SK-N-SH (cell line): Measurements from ENCODE around the gene BRSK1. TPM values are rescaled to one million over a fixed set of nuclear protein-coding genes. Genes with fewer than 3 reads are reported as not detected.

Source experiments
- CTCF ChIA-PET: fragments of 300-600, 350-600 bp; formaldehyde crosslinking; extraction: SDS; loops from one replicate; lab custom pipeline; 2021; lab: Yijun Ruan, JAX
- POLR2A ChIA-PET: fragments of 350-600 bp; sonication (Branson Sonifier 250); formaldehyde crosslinking; extraction: SDS; loops from one replicate; lab custom pipeline; 2020; ENCODE audit warnings: antibody characterized with exemption, inconsistent platforms; lab: Yijun Ruan, JAX
- DNase-seq: peaks from one replicate; pipeline ENCODE4 v3.0.0; 2012
- H2AFZ ChIP-seq: fragments of 200-600 bp; sonication (generic); 2 replicates; pipeline ENCODE4 v1.8.1; 2016; ENCODE audit warnings: antibody characterized with exemption, mild to moderate bottlenecking, low read depth
- H3F3A ChIP-seq: fragments of 200-600 bp; sonication (generic); replicated peaks from 2 replicates; pipeline ENCODE3; 2016; ENCODE audit warnings: antibody characterized with exemption, mild to moderate bottlenecking; ENCODE audit not compliant: insufficient read depth
- H3K27ac ChIP-seq, 2 experiments: fragments of 200-500 bp in 1 of 2; fragments of 200-600 bp in 1 of 2; sonication (Bioruptor generic) in 1 of 2; sonication (generic), shearing (Covaris generic) in 1 of 2; 2 replicates each; pipeline versions ENCODE4 v1.5.1 to v1.6.1; 2014 to 2016; ENCODE audit warnings: low read depth in 2 of 2, inconsistent platforms in 1 of 2, low read length in 1 of 2, mild to moderate bottlenecking in 1 of 2, mixed read lengths in 1 of 2
- H3K27me3 ChIP-seq: fragments of 200-600 bp; sonication (generic), shearing (Covaris generic); 2 replicates; pipeline ENCODE4 v1.6.1; 2016; ENCODE audit warnings: mixed run types; ENCODE audit not compliant: insufficient read depth
- H3K36me3 ChIP-seq, 2 experiments: fragments of 200-500 bp in 1 of 2; fragments of 200-600 bp in 1 of 2; sonication (Bioruptor generic) in 1 of 2; sonication (generic) in 1 of 2; replicated peaks in 1 of 2; 2 replicates each; pipeline versions ENCODE3 to v1.5.1; 2014 to 2016; ENCODE audit warnings: low read length in 1 of 2, mild to moderate bottlenecking in 1 of 2; ENCODE audit not compliant: insufficient read depth in 2 of 2, control insufficient read depth in 1 of 2
- H3K4me1 ChIP-seq, 2 experiments: fragments of 200-500 bp in 1 of 2; fragments of 200-600 bp in 1 of 2; sonication (Bioruptor generic) in 1 of 2; sonication (generic), shearing (Covaris generic) in 1 of 2; 2 replicates each; pipeline versions ENCODE4 v1.5.1 to v1.6.1; 2014 to 2016; ENCODE audit warnings: low read depth in 1 of 2, low read length in 1 of 2, mixed run types in 1 of 2; ENCODE audit not compliant: insufficient read depth in 2 of 2, control insufficient read depth in 1 of 2
- H3K4me2 ChIP-seq: fragments of 200-600 bp; sonication (generic), shearing (Covaris generic); 2 replicates; pipeline ENCODE4 v1.6.1; 2017; ENCODE audit warnings: mixed run types
- H3K4me3 ChIP-seq, 2 experiments: fragments of 200-500 bp in 1 of 2; fragments of 200-600 bp in 1 of 2; sonication (Bioruptor generic) in 1 of 2; sonication (generic), shearing (Covaris generic) in 1 of 2; 2 replicates each; pipeline versions ENCODE4 v1.5.1 to v1.8.1; 2014 to 2016; ENCODE audit warnings: low read depth in 2 of 2, inconsistent platforms in 1 of 2, low read length in 1 of 2, mild to moderate bottlenecking in 1 of 2, mixed read lengths in 1 of 2, moderate library complexity in 1 of 2
- H3K79me2 ChIP-seq: fragments of 200-600 bp; sonication (generic); 2 replicates; pipeline ENCODE4 v1.8.1; 2017; ENCODE audit warnings: mild to moderate bottlenecking; ENCODE audit not compliant: insufficient read depth
- H3K9ac ChIP-seq: fragments of 200-600 bp; sonication (generic); 2 replicates; pipeline ENCODE4 v1.6.1; 2017; ENCODE audit warnings: mixed run types
- H3K9me2 ChIP-seq: fragments of 200-600 bp; sonication (generic); 2 replicates; pipeline ENCODE4 v1.6.1; 2017; ENCODE audit warnings: mixed run types
- H3K9me3 ChIP-seq: fragments of 200-600 bp; sonication (generic); 2 replicates; pipeline ENCODE4 v1.6.1; 2017; ENCODE audit warnings: mixed run types, mild to moderate bottlenecking, moderate library complexity
- H4K20me1 ChIP-seq: fragments of 200-600 bp; sonication (generic); 2 replicates; pipeline ENCODE4 v1.6.1; 2017; ENCODE audit warnings: mild to moderate bottlenecking, mixed run types; ENCODE audit not compliant: insufficient read depth
- ELF1 ChIP-seq: IDR thresholded peaks from 2 replicates; pipeline ENCODE4 v1.4.0; 2012
- EP300 ChIP-seq, 2 experiments: IDR thresholded peaks; 2 replicates each; pipeline versions ENCODE4 v1.4.0 to v1.6.1; 2012; ENCODE audit warnings: borderline replicate concordance in 1 of 2, low read depth in 1 of 2, low read length in 1 of 2
- FOXM1 ChIP-seq: IDR thresholded peaks from 2 replicates; pipeline ENCODE4 v1.4.0; 2012; ENCODE audit warnings: low read depth, mild to moderate bottlenecking
- GABPA ChIP-seq: IDR thresholded peaks from 2 replicates; pipeline ENCODE4 v1.4.0; 2012; ENCODE audit warnings: low read depth, mild to moderate bottlenecking
- GATA2 ChIP-seq: sonication (generic); formaldehyde crosslinking; IDR thresholded peaks from 2 replicates; pipeline ENCODE4 v1.5.0; 2020; ENCODE audit warnings: mild to moderate bottlenecking, missing genetic modification reagents
- MEF2A ChIP-seq: IDR thresholded peaks from 2 replicates; pipeline ENCODE4 v1.4.0; 2012; ENCODE audit warnings: low read depth, borderline replicate concordance
- NFIC ChIP-seq: IDR thresholded peaks from 2 replicates; pipeline ENCODE4 v1.4.0; 2012; ENCODE audit warnings: borderline replicate concordance
- RXRA ChIP-seq: IDR thresholded peaks from 2 replicates; pipeline ENCODE4 v1.4.0; 2012; ENCODE audit warnings: low read depth, mild to moderate bottlenecking, borderline replicate concordance
- SMC3 ChIP-seq: IDR thresholded peaks from 2 replicates; pipeline ENCODE4 v1.6.1; 2012; ENCODE audit warnings: low read depth, low read length, improper control_type of control experiment
- TAF1 ChIP-seq: IDR thresholded peaks from 2 replicates; pipeline ENCODE4 v1.6.1; 2012; ENCODE audit warnings: low read depth, mild to moderate bottlenecking, low read length, moderate library complexity, borderline replicate concordance
- TCF12 ChIP-seq: IDR thresholded peaks from 2 replicates; pipeline ENCODE4 v1.4.0; 2012
- TEAD4 ChIP-seq: IDR thresholded peaks from 2 replicates; pipeline ENCODE4 v1.4.0; 2012; ENCODE audit warnings: mild to moderate bottlenecking, borderline replicate concordance; ENCODE audit not compliant: insufficient read depth
- USF1 ChIP-seq: IDR thresholded peaks from 2 replicates; pipeline ENCODE4 v1.4.0; 2012; ENCODE audit warnings: low read depth, borderline replicate concordance
- WGBS: methylation state at CpG from one replicate; pipeline ENCODE4 v1.1.6; 2017; ENCODE audit warnings: low lambda C conversion rate; 5-methylcytosine and 5-hydroxymethylcytosine counted together
- polyA plus RNA-seq, 3 experiments: library from polyadenylated mRNA; depleted of rRNA; stranded (reverse); fragments of >200 nt; gene quantifications; 2 replicates each; pipeline ENCODE4 v1.2.3, GENCODE V29; 2012
- TF ChIP-seq, protein P1 (sequence below): IDR thresholded peaks from 2 replicates; pipeline ENCODE4; 2012
- TF ChIP-seq, protein P2 (sequence below): IDR thresholded peaks from 2 replicates; pipeline ENCODE4 v1.4.0; 2012; ENCODE audit warnings: low read depth
- TF ChIP-seq, protein P3 (sequence below): IDR thresholded peaks from 2 replicates; pipeline ENCODE4 v1.4.0; 2012; ENCODE audit warnings: low read depth, borderline replicate concordance
- TF ChIP-seq, protein P4 (sequence below): fragments of 150-350 bp; IDR thresholded peaks from 2 replicates; pipeline ENCODE4 v1.6.1; 2016; ENCODE audit warnings: mild to moderate bottlenecking, low read depth, low read length

The BRSK1 gene
- polyA plus RNA-seq, 1 of the 3 experiments (the other 2 are of a cell fraction) = 49.7 TPM

DNA sequence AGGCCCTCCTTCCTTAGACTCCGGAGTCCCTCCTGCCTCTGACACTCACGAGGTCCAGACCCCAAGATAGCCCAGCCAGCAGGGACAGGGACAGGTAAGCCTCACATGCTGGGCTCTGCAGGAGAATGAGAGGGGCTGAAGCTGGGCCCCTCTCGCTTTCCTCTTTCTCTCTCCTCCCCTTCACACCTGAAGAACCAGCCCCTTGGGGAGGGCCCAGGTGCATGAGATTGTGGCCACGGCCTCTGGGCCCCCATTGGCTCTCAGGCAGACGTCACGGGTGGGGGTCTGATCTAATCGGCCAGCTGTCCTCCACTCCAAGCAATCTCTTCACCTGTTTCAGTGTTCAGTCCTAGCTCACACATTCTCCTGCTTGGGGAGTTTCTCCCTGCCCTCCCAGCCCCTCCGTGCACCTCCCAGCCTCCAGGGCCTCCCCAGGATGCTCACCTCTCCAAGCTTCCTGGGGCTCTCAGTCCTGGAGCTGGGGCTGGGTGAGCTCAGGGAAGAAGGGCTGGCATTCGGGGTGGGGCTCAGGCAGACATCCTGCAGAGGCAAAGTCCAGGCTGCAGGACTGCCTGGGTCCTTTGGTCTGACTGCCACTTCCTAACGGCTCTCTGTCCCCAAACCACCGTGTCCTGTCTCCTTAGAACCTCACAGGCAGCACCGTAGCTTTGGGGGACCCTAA is 38.5 kb downstream of the BRSK1 start:
- TF ChIP-seq EP300 (IDR thresholded peaks at IDR 0.05; ENCODE audit: borderline replicate concordance in 1 of 2, low read depth in 1 of 2, low read length in 1 of 2) (no peak), FOXM1 (no peak), ELF1 (no peak), GABPA (no peak), TCF12 (no peak), SMC3 (no peak), MEF2A (no peak), RXRA (no peak), TAF1 (no peak)
- TF ChIP-seq, protein P1, sequence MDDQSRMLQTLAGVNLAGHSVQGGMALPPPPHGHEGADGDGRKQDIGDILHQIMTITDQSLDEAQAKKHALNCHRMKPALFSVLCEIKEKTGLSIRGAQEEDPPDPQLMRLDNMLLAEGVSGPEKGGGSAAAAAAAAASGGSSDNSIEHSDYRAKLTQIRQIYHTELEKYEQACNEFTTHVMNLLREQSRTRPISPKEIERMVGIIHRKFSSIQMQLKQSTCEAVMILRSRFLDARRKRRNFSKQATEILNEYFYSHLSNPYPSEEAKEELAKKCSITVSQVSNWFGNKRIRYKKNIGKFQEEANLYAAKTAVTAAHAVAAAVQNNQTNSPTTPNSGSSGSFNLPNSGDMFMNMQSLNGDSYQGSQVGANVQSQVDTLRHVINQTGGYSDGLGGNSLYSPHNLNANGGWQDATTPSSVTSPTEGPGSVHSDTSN = no peak
- TF ChIP-seq, protein P2, sequence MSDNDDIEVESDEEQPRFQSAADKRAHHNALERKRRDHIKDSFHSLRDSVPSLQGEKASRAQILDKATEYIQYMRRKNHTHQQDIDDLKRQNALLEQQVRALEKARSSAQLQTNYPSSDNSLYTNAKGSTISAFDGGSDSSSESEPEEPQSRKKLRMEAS = no peak
- TF ChIP-seq, protein P3, sequence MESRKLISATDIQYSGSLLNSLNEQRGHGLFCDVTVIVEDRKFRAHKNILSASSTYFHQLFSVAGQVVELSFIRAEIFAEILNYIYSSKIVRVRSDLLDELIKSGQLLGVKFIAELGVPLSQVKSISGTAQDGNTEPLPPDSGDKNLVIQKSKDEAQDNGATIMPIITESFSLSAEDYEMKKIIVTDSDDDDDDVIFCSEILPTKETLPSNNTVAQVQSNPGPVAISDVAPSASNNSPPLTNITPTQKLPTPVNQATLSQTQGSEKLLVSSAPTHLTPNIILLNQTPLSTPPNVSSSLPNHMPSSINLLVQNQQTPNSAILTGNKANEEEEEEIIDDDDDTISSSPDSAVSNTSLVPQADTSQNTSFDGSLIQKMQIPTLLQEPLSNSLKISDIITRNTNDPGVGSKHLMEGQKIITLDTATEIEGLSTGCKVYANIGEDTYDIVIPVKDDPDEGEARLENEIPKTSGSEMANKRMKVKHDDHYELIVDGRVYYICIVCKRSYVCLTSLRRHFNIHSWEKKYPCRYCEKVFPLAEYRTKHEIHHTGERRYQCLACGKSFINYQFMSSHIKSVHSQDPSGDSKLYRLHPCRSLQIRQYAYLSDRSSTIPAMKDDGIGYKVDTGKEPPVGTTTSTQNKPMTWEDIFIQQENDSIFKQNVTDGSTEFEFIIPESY = no peak
- TF ChIP-seq, all 33 proteins: peak for 0
- CTCF ChIA-PET = interaction anchor here (0.7 to 3.8 kb wide), 5 partner anchors 18 to 97 kb away, joined by 3 to 21 read pairs (median 3); no protein-coding TSS in a partner anchor
- H3K4me2 ChIP-seq = no peak overlapping the region

DNA sequence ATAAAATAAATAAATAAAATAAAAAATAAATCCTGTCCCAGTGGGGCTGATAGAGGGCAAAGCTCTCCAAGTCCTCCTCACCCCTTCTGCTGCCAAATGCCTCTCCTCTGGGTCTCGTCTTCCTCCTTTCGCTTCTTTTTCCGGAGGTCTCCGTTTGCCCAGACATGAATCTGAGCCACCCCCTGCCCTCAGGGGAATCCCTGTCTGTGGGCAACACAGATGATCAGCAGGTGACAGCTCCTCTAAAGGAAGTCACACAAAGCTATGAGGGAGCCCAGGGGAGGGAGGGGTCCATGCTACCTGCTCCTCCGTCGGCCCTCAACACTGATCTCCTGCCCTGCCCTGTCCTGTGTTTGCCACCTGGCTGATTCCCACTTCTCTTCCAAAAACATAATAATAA is 40.9 kb downstream of the BRSK1 start:
- no peak overlapping the region for H3K27ac ChIP-seq
- whole genome bisulfite sequencing = 96% methylated on average over 6 of the region's 6 CpGs
- H2AFZ ChIP-seq = no peak overlapping the region
- no peaks in the 10 kb centered on the region for H4K20me1 ChIP-seq
- TF ChIP-seq NFIC (no peak), TAF1 (no peak), SMC3 (no peak), GATA2 (CRISPR knock-in tag) (no peak), EP300 (IDR thresholded peaks at IDR 0.05; ENCODE audit: borderline replicate concordance in 1 of 2, low read depth in 1 of 2, low read length in 1 of 2) (no peak), USF1 (no peak), TEAD4 (no peak)
- TF ChIP-seq, protein P4, sequence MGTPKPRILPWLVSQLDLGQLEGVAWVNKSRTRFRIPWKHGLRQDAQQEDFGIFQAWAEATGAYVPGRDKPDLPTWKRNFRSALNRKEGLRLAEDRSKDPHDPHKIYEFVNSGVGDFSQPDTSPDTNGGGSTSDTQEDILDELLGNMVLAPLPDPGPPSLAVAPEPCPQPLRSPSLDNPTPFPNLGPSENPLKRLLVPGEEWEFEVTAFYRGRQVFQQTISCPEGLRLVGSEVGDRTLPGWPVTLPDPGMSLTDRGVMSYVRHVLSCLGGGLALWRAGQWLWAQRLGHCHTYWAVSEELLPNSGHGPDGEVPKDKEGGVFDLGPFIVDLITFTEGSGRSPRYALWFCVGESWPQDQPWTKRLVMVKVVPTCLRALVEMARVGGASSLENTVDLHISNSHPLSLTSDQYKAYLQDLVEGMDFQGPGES = no peak
- TF ChIP-seq, protein P2 = no peak
- TF ChIP-seq, protein P3 = no peak
- no peak overlapping the region for H3K9ac ChIP-seq
- no peak for DNase-seq
- H3K4me3 ChIP-seq = no peak overlapping the region
- H3K79me2 ChIP-seq = no peaks in the 10 kb centered on the region
- ChIA-PET CTCF (interaction anchor here (3.8 kb wide), 1 partner anchor 22 kb away, joined by 19 read pairs; no protein-coding TSS in a partner anchor), POLR2A (no interaction called here)
- H3K4me2 ChIP-seq = no peak overlapping the region
- H3K4me1 ChIP-seq = no peaks in the 10 kb centered on the region
- H3K36me3 ChIP-seq = no peaks in the 10 kb centered on the region
- H3K9me3 ChIP-seq = no peaks in the 10 kb centered on the region
- no peaks in the 10 kb centered on the region for H3K27me3 ChIP-seq
- H3F3A ChIP-seq = peaks cover 6% of the 10 kb centered on the region
- H3K9me2 ChIP-seq = no peaks in the 10 kb centered on the region

More for the DNA sequence above, 38.5 kb downstream of the BRSK1 start:
- Histone ChIP-seq H3K36me3 (no peaks in the 10 kb centered on the region), H3K9ac (no peak overlapping the region), H3K9me2 (no peaks in the 10 kb centered on the region), H4K20me1 (no peaks in the 10 kb centered on the region), H2AFZ (no peak overlapping the region), H3K27me3 (no peaks in the 10 kb centered on the region), H3K9me3 (no peaks in the 10 kb centered on the region), H3K27ac (no peak overlapping the region), H3K79me2 (no peaks in the 10 kb centered on the region), H3K4me3 (no peak overlapping the region), H3F3A (no peaks in the 10 kb centered on the region), H3K4me1 (no peaks in the 10 kb centered on the region)
- no peak for DNase-seq
- POLR2A ChIA-PET = interaction anchor here (1.3 kb wide), 1 partner anchor 9 kb away, joined by 4 read pairs; no protein-coding TSS in a partner anchor
- 70% methylated on average over 10 of the region's 12 CpGs for WGBS
